ENCODE results near the gene DPP10.

The DPP10 gene

DNA sequence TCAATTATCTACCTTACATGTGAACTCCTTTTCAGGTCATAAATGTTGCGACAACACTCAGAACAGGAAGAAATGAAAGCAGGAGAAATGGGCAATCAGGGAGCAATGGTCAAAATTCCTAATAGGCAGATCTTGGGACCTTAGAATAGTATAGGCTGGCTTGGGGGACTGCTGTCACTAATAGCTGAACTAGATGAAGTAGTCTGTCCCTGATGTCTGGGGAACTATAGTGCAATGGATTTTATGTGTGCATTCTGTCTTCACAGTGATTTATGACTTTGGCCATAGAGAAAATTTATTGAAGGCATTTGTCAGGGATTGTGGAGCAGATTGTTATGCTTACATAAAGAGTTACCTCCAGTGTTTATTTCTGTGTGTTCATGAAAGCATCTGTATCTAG lies 6.1 kb upstream of the DPP10 start:
- TF ChIP-seq, protein P1, sequence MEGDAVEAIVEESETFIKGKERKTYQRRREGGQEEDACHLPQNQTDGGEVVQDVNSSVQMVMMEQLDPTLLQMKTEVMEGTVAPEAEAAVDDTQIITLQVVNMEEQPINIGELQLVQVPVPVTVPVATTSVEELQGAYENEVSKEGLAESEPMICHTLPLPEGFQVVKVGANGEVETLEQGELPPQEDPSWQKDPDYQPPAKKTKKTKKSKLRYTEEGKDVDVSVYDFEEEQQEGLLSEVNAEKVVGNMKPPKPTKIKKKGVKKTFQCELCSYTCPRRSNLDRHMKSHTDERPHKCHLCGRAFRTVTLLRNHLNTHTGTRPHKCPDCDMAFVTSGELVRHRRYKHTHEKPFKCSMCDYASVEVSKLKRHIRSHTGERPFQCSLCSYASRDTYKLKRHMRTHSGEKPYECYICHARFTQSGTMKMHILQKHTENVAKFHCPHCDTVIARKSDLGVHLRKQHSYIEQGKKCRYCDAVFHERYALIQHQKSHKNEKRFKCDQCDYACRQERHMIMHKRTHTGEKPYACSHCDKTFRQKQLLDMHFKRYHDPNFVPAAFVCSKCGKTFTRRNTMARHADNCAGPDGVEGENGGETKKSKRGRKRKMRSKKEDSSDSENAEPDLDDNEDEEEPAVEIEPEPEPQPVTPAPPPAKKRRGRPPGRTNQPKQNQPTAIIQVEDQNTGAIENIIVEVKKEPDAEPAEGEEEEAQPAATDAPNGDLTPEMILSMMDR (IDR thresholded peaks at IDR 0.05) = no peak

DNA sequence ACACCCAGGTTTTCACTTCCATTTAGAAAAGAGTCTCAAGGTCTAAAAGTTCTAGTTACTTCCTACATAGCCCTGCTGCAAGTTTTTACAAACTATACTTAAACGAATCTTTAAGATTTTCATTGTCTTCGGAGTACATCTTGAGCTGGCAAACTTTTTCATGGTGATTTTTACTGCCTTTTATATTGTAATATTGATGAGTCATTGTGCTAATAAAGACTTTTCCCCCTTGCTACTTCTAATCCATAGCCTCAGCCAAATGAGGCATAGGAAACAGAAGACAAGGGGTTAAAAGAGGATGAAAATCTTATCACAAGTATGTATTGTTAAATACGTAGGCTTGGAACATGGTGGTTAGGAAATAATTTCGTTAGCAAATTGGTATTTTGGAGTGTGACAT lies 4.1 kb downstream of the DPP10 start:
- TF ChIP-seq, protein P1 (IDR thresholded peaks at IDR 0.05) = no peak

DNA sequence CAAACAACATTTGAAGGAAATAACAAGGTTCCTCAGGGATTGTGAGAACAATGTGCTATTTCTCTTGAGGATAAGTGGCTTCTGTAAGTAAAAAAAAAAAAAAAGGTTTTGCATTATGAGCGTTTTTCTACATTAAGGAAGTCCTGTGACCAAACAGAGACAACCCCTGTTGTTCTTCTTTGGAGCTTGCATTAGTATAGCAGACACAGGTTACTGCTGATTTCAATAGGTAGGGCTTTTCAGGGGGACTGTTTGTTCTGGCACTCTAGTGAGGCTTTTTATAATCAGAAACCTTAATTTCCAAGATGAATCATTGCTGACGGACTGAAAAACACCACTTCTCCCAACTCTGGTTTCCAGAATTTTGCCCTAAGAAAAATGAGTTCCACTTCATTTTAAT lies 8.2 kb downstream of the DPP10 start:
- TF ChIP-seq, protein P1 (IDR thresholded peaks at IDR 0.05) = no peak

DNA sequence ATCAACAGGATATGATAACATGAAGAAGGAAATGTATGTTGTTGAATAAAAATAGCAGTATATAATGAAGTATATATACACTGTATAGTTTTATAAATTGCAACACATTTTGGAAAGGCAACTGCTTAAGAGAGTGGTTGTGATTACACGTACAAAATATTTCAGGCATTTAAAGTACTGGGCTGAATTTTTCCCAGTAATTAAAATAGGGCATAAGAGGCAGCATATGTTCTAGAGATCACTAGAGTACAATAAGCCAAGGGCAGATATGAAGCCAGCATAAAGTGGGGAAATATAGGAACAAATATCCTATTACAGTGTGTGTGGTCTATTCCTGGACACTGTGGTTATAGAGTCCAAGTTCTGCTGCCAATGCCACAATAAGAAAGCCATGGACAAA lies 14.1 kb downstream of the DPP10 start:
- TF ChIP-seq, protein P1 (IDR thresholded peaks at IDR 0.05) = no peak

DNA sequence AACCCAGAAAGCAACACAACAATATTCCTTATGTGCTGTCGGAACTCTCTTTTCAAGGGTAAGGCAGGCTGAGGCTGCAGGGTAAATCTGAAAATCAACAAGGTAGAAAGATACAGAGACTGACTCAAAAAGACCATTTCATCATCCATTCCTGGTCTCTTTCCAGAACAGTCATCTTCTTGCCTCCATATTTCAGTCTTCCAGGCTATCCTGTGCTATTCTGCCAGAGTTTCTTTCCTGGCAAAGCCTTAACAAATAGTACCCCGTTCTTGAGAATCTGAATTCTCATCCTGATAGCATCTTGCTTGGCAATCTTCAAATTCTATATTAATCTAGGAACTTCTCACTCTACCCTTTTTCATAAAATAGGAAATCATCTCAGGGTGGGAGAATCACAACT lies 15.5 kb downstream of the DPP10 start:
- TF ChIP-seq, protein P1 (IDR thresholded peaks at IDR 0.05) = no peak

DNA sequence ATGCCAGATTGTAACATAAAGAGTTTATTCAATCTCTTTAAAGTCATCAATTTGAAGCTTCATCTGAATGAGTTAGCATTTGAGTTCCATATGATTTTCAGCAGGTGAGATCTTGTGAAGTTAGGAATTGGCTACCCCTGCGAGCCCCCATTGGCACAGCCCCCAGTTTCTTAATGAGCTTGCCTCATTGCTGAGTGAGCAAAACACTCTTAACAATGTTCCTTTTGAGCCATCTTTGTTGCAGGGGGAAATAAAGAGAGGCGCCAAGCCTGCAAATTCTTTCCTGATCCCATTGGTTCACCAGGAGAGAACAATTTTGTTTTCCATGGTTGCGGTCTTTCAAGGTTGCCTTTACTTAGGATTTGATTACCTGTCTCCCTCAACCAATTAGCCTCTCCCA lies 18.7 kb downstream of the DPP10 start:
- TF ChIP-seq, protein P1 (IDR thresholded peaks at IDR 0.05) = no peak

DNA sequence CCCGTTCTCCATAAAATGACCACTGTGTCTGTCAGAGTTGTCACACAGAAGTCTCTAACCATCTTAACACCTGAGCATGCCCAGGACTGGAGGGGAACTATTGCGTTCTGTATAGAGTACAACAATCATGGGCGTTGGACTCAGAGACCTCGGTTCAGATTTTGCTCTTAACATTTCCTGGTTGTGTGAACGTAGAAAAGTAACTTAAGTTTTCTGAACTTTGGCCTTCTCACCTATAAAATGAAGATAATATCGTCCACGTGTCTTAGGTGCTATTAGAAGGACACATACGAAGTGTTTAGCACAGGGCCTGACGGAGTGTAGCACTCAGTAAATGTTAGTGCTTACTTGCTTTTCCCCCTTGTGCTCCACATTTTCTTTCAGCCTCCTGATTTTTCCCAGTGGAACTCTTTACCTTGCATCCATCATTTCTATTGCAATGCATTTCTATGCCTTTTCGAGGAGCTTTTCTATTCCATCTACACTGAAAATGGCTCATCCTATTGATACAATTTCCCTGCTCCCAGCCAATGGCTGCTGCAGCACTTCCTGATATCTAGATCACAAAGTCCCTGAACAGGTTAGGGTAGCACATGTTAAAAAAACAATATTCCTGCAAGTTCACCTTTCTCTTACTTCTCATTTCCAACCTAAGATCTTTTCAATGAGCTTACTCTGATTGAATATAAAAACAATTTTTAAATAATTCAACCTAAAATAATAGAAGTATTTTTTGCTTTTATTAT lies 22.7 kb downstream of the DPP10 start:
- TF ChIP-seq, protein P1 (IDR thresholded peaks at IDR 0.05) = no peak

DNA sequence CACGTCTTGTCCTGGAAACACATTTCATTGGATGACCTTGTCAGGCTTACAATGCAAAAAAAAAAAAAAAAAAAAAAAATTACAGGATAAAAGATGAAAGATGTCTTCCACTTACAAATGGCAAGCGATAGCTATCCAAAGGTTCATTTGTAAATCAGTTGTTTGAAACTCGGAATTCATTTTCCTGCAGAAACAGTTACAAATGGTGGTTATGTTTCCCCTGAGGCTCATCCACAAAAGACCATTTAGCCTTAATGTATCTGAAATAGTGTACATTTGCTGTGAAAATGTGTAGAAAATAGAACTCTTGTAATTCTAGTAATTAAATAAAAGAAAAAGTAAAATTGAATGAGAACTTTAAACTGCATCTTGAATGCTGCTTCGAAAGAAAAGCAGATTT lies 25.9 kb downstream of the DPP10 start:
- TF ChIP-seq, protein P1 (IDR thresholded peaks at IDR 0.05) = no peak
